ENCODE measurements around the gene TCF15. TPM values are rescaled to one million over a fixed set of nuclear protein-coding genes. Genes with fewer than 3 reads are reported as not detected.

TCF15 gene
- total and polyA plus RNA-seq, 5 donors from 2014 or later, result not detected

GRCh38 chr20:572727-573126 is 37.4 kb downstream of the TCF15 start:
- Histone ChIP-seq H3K27ac (ENCODE audit: insufficient read depth, low read length, poor library complexity, severe bottlenecking) (no peak overlapping the region), H3K9me3 (ENCODE audit: control insufficient read depth in 2 of 2, low read length in 2 of 2) (no peaks in the 10 kb centered on the region), H3K4me3 (ENCODE audit: low read depth, low read length) (no peak overlapping the region), H3K4me1 (ENCODE audit: control insufficient read depth, insufficient read depth, low read length, poor library complexity, severe bottlenecking) (no peaks in the 10 kb centered on the region), H3K27me3 (ENCODE audit: control insufficient read depth, insufficient read depth, low read length) (peaks cover 2% of the 10 kb centered on the region), H3K36me3 (ENCODE audit: control insufficient read depth, insufficient read depth, low read length) (no peaks in the 10 kb centered on the region)
- ATAC-seq (ENCODE audit: low read depth in 2 of 2) (no peak), DNase-seq (no peak)
- peaks cover 27% of the 10 kb centered on the region for H3K27me3 Mint-ChIP-seq
- H3K36me3 Mint-ChIP-seq, result no peaks in the 10 kb centered on the region
- H3K27ac Mint-ChIP-seq, result peak overlapping the region in 1 of 3 donors; percentile 40
- no peak overlapping the region for H3K4me3 Mint-ChIP-seq
- peaks cover 0 to 1% (median 0%) of the 10 kb centered on the region in 7 donors for H3K9me3 Mint-ChIP-seq
- no peaks in the 10 kb centered on the region for H3K4me1 Mint-ChIP-seq

GRCh38 chr20:571754-572441 is 38.2 kb downstream of the TCF15 start:
- DNase-seq (no peak), ATAC-seq (ENCODE audit: low read depth in 2 of 2) (no peak)
- no peaks in the 10 kb centered on the region for H3K4me1 Mint-ChIP-seq
- H3K36me3 Mint-ChIP-seq, result no peaks in the 10 kb centered on the region
- Histone ChIP-seq H3K9me3 (ENCODE audit: control insufficient read depth in 2 of 2, low read length in 2 of 2) (no peaks in the 10 kb centered on the region), H3K27ac (ENCODE audit: insufficient read depth, low read length, poor library complexity, severe bottlenecking) (no peak overlapping the region), H3K27me3 (ENCODE audit: control insufficient read depth, insufficient read depth, low read length) (peaks cover 2% of the 10 kb centered on the region), H3K4me1 (ENCODE audit: control insufficient read depth, insufficient read depth, low read length, poor library complexity, severe bottlenecking) (no peaks in the 10 kb centered on the region), H3K4me3 (ENCODE audit: low read depth, low read length) (no peak overlapping the region), H3K36me3 (ENCODE audit: control insufficient read depth, insufficient read depth, low read length) (no peaks in the 10 kb centered on the region)
- H3K27ac Mint-ChIP-seq, result no peak overlapping the region
- no peak overlapping the region for H3K4me3 Mint-ChIP-seq
- H3K9me3 Mint-ChIP-seq, result peaks cover 0 to 1% (median 0%) of the 10 kb centered on the region in 7 donors
- H3K27me3 Mint-ChIP-seq, result peaks cover 27% of the 10 kb centered on the region

GRCh38 chr20:568673-569415 is 41.3 kb downstream of the TCF15 start:
- ATAC-seq (ENCODE audit: low read depth in 2 of 2) (no peak), DNase-seq (no peak)
- H3K9me3 Mint-ChIP-seq, result no peaks in the 10 kb centered on the region
- H3K27me3 Mint-ChIP-seq, result peaks cover 24% of the 10 kb centered on the region
- no peaks in the 10 kb centered on the region for H3K9me3 ChIP-seq (ENCODE audit: control insufficient read depth in 2 of 2, low read length in 2 of 2)
- H3K4me1 ChIP-seq (ENCODE audit: control insufficient read depth, insufficient read depth, low read length, poor library complexity, severe bottlenecking), result no peaks in the 10 kb centered on the region
- no peaks in the 10 kb centered on the region for H3K4me1 Mint-ChIP-seq
- no peaks in the 10 kb centered on the region for H3K36me3 ChIP-seq (ENCODE audit: control insufficient read depth, insufficient read depth, low read length)
- H3K27ac ChIP-seq (ENCODE audit: insufficient read depth, low read length, poor library complexity, severe bottlenecking), result no peak overlapping the region
- no peak overlapping the region for H3K4me3 Mint-ChIP-seq
- H3K27ac Mint-ChIP-seq, result no peak overlapping the region
- H3K36me3 Mint-ChIP-seq, result no peaks in the 10 kb centered on the region
- H3K27me3 ChIP-seq (ENCODE audit: control insufficient read depth, insufficient read depth, low read length), result peaks cover 2% of the 10 kb centered on the region
- H3K4me3 ChIP-seq (ENCODE audit: low read depth, low read length), result no peak overlapping the region

GRCh38 chr20:568097-568652 is 41.9 kb downstream of the TCF15 start:
- DNase-seq (no peak), ATAC-seq (ENCODE audit: low read depth in 2 of 2) (no peak)
- Histone ChIP-seq H3K27me3 (ENCODE audit: control insufficient read depth, insufficient read depth, low read length) (peaks cover 2% of the 10 kb centered on the region), H3K4me3 (ENCODE audit: low read depth, low read length) (no peak overlapping the region), H3K27ac (ENCODE audit: insufficient read depth, low read length, poor library complexity, severe bottlenecking) (no peak overlapping the region), H3K9me3 (ENCODE audit: control insufficient read depth in 2 of 2, low read length in 2 of 2) (no peaks in the 10 kb centered on the region), H3K4me1 (ENCODE audit: control insufficient read depth, insufficient read depth, low read length, poor library complexity, severe bottlenecking) (no peaks in the 10 kb centered on the region), H3K36me3 (ENCODE audit: control insufficient read depth, insufficient read depth, low read length) (no peaks in the 10 kb centered on the region)
- no peaks in the 10 kb centered on the region for H3K36me3 Mint-ChIP-seq
- H3K27ac Mint-ChIP-seq, result no peak overlapping the region
- H3K4me3 Mint-ChIP-seq, result no peak overlapping the region
- peaks cover 19% of the 10 kb centered on the region for H3K27me3 Mint-ChIP-seq
- H3K9me3 Mint-ChIP-seq, result no peaks in the 10 kb centered on the region
- H3K4me1 Mint-ChIP-seq, result no peaks in the 10 kb centered on the region

- Mint-ChIP-seq H3K27me3 (peaks cover 11% of the 10 kb centered on the region), H3K27ac (no peak overlapping the region), H3K4me3 (no peak overlapping the region), H3K4me1 (no peaks in the 10 kb centered on the region), H3K36me3 (no peaks in the 10 kb centered on the region), H3K9me3 (no peaks in the 10 kb centered on the region)
- no peaks in the 10 kb centered on the region for H3K4me1 ChIP-seq (ENCODE audit: control insufficient read depth, insufficient read depth, low read length, poor library complexity, severe bottlenecking)
- DNase-seq, result no peak
- H3K27me3 ChIP-seq (ENCODE audit: control insufficient read depth, insufficient read depth, low read length), result peaks cover 5% of the 10 kb centered on the region
- no peak overlapping the region for H3K4me3 ChIP-seq (ENCODE audit: low read depth, low read length)
- no peak overlapping the region for H3K27ac ChIP-seq (ENCODE audit: insufficient read depth, low read length, poor library complexity, severe bottlenecking)
- no peaks in the 10 kb centered on the region for H3K36me3 ChIP-seq (ENCODE audit: control insufficient read depth, insufficient read depth, low read length)
- no peaks in the 10 kb centered on the region for H3K9me3 ChIP-seq (ENCODE audit: control insufficient read depth in 2 of 2, low read length in 2 of 2)
- no peak for ATAC-seq (ENCODE audit: low read depth in 2 of 2)
These were observed 45.9 kb downstream of the TCF15 start for GRCh38 chr20:564192-564591.

- no peak overlapping the region for H3K4me3 Mint-ChIP-seq
- no peaks in the 10 kb centered on the region for H3K4me1 ChIP-seq (ENCODE audit: control insufficient read depth, insufficient read depth, low read length, poor library complexity, severe bottlenecking)
- peaks cover 11% of the 10 kb centered on the region for H3K27me3 Mint-ChIP-seq
These were observed 46.9 kb downstream of the TCF15 start for GRCh38 chr20:563187-563586.

GRCh38 chr20:562232-562897 is 47.7 kb downstream of the TCF15 start:
- Mint-ChIP-seq H3K4me1 (no peaks in the 10 kb centered on the region), H3K4me3 (no peak overlapping the region), H3K27ac (no peak overlapping the region), H3K27me3 (peaks cover 11% of the 10 kb centered on the region), H3K36me3 (no peaks in the 10 kb centered on the region), H3K9me3 (no peaks in the 10 kb centered on the region)
- ATAC-seq (ENCODE audit: low read depth in 2 of 2), result no peak
- H3K4me1 ChIP-seq (ENCODE audit: control insufficient read depth, insufficient read depth, low read length, poor library complexity, severe bottlenecking), result no peaks in the 10 kb centered on the region
- no peak overlapping the region for H3K4me3 ChIP-seq (ENCODE audit: low read depth, low read length)
- DNase-seq, result no peak
- H3K27me3 ChIP-seq (ENCODE audit: control insufficient read depth, insufficient read depth, low read length), result peaks cover 3% of the 10 kb centered on the region
- H3K27ac ChIP-seq (ENCODE audit: insufficient read depth, low read length, poor library complexity, severe bottlenecking), result no peak overlapping the region
- H3K36me3 ChIP-seq (ENCODE audit: control insufficient read depth, insufficient read depth, low read length), result no peaks in the 10 kb centered on the region
- no peaks in the 10 kb centered on the region for H3K9me3 ChIP-seq (ENCODE audit: control insufficient read depth in 2 of 2, low read length in 2 of 2)

More at GRCh38 chr20:563187-563586, 46.9 kb downstream of the TCF15 start:
- no peaks in the 10 kb centered on the region for H3K4me1 Mint-ChIP-seq
- H3K4me3 ChIP-seq (ENCODE audit: low read depth, low read length), result no peak overlapping the region
- no peak overlapping the region for H3K27ac ChIP-seq (ENCODE audit: insufficient read depth, low read length, poor library complexity, severe bottlenecking)
- no peaks in the 10 kb centered on the region for H3K9me3 ChIP-seq (ENCODE audit: control insufficient read depth in 2 of 2, low read length in 2 of 2)
- peaks cover 3% of the 10 kb centered on the region for H3K27me3 ChIP-seq (ENCODE audit: control insufficient read depth, insufficient read depth, low read length)
- H3K27ac Mint-ChIP-seq, result no peak overlapping the region
- no peak for ATAC-seq (ENCODE audit: low read depth in 2 of 2)
- no peaks in the 10 kb centered on the region for H3K36me3 Mint-ChIP-seq
- H3K36me3 ChIP-seq (ENCODE audit: control insufficient read depth, insufficient read depth, low read length), result no peaks in the 10 kb centered on the region
- DNase-seq, result no peak
- H3K9me3 Mint-ChIP-seq, result no peaks in the 10 kb centered on the region
